HCT116 (cell line): ENCODE data around the gene MAN2B2. TPM values are rescaled to one million over a fixed set of nuclear protein-coding genes. Genes with fewer than 3 reads are reported as not detected.

Source experiments
- ATAC-seq: fragments of 200-7000 bp; cut with Tn5 transposase; 2 replicates; pipeline ENCODE4 v1.9.1; 2020; ENCODE audit warnings: mild to moderate bottlenecking, moderate library complexity
- BruUV-seq: library from RNA; stranded (reverse); fragments of 400-500 nt; replicated peaks from 2 replicates; lab custom pipeline; 2021; lab: Mats Ljungman, UMichigan
- CTCF ChIA-PET: fragments of 300-600 bp; sonication (Branson Sonifier 250); formaldehyde crosslinking; loops from one replicate; lab custom pipeline; 2021; ENCODE audit warnings: antibody characterized with exemption; lab: Charles Lee
- POLR2A ChIA-PET: fragments of 300-600, 350-600 bp; sonication (Branson Sonifier 250); formaldehyde crosslinking; loops from one replicate; lab custom pipeline; 2021; ENCODE audit warnings: antibody characterized with exemption; lab: Charles Lee
- RAD21 ChIA-PET, 2 experiments: fragments of 300-600 bp; sonication (Branson Sonifier 250); formaldehyde crosslinking; loops; one replicate each; lab custom pipeline; 2023; ENCODE audit warnings: low total read pairs in 2 of 2; ENCODE audit not compliant: uncharacterized antibody in 2 of 2, unreplicated experiment in 2 of 2, low non-redundant PET in 1 of 2; lab: Charles Lee
- DNase-seq: peaks from one replicate; pipeline ENCODE4 v3.0.0-alpha.2; 2010; ENCODE audit warnings: low read depth, low spot score
- H2AFZ ChIP-seq: fragments of 200-600 bp; shearing (Covaris generic), sonication (generic); 2 replicates; pipeline ENCODE4 v1.6.1; 2017; ENCODE audit warnings: low read depth, mixed run types, mixed read lengths, antibody characterized with exemption, low read length; ENCODE audit not compliant: poor library complexity, severe bottlenecking
- H3K27ac ChIP-seq: 2 replicates; pipeline ENCODE4 v1.5.1; 2012; ENCODE audit warnings: low read depth, low read length
- H3K27me3 ChIP-seq: fragments of 200-600 bp; sonication (generic); 2 replicates; pipeline ENCODE4 v1.6.1; 2016; ENCODE audit warnings: mixed run types, low read length, mixed read lengths; ENCODE audit not compliant: insufficient read depth
- H3K36me3 ChIP-seq, 2 experiments: fragments of 200-500 bp in 1 of 2; fragments of 200-600 bp in 1 of 2; sonication (Bioruptor generic) in 1 of 2; sonication (generic) in 1 of 2; 2 replicates each; pipeline versions ENCODE4 v1.5.1 to v1.6.1; 2014 to 2016; ENCODE audit warnings: low read length in 2 of 2, inconsistent platforms in 1 of 2, mixed read lengths in 1 of 2, mixed run types in 1 of 2; ENCODE audit not compliant: insufficient read depth in 2 of 2, control insufficient read depth in 1 of 2
- H3K4me1 ChIP-seq, 2 experiments: fragments of 200-600 bp in 1 of 2; sonication (generic) in 1 of 2; 2 replicates each; pipeline versions ENCODE4 v1.5.1 to v1.6.1; 2012 to 2017; ENCODE audit warnings: low read length in 2 of 2, inconsistent platforms in 1 of 2, mild to moderate bottlenecking in 1 of 2, mixed read lengths in 1 of 2, mixed run types in 1 of 2, moderate library complexity in 1 of 2; ENCODE audit not compliant: insufficient read depth in 2 of 2, control insufficient read depth in 1 of 2
- H3K4me2 ChIP-seq: fragments of 200-600 bp; sonication (generic); 2 replicates; pipeline ENCODE4 v1.6.1; 2017; ENCODE audit warnings: mixed run types, low read length, mixed read lengths
- H3K4me3 ChIP-seq, 2 experiments: fragments of 200-600 bp in 1 of 2; sonication (generic) in 1 of 2; replicated peaks in 1 of 2; 2 replicates each; pipeline ENCODE4 v1.5.1; 2011 to 2016; ENCODE audit warnings: low read length in 2 of 2, control low read depth in 1 of 2, low read depth in 1 of 2, mild to moderate bottlenecking in 1 of 2, mixed read lengths in 1 of 2, mixed run types in 1 of 2
- H3K79me2 ChIP-seq: fragments of 200-600 bp; sonication (generic); 2 replicates; pipeline ENCODE4 v1.6.1; 2017; ENCODE audit warnings: mild to moderate bottlenecking, mixed run types, low read length, moderate library complexity, mixed read lengths; ENCODE audit not compliant: insufficient read depth
- H3K9ac ChIP-seq: fragments of 200-600 bp; sonication (generic); 2 replicates; pipeline ENCODE4 v1.6.1; 2016; ENCODE audit warnings: low read length, mixed read lengths
- H3K9me2 ChIP-seq: fragments of 200-600 bp; sonication (generic), shearing (Covaris generic); 2 replicates; pipeline ENCODE4 v1.6.1; 2017; ENCODE audit warnings: mixed run types, mild to moderate bottlenecking, moderate library complexity; ENCODE audit not compliant: insufficient read depth
- H3K9me3 ChIP-seq, 2 experiments: fragments of 200-500 bp in 1 of 2; fragments of 200-600 bp in 1 of 2; sonication (Bioruptor generic) in 1 of 2; sonication (generic) in 1 of 2; 2 replicates each; pipeline ENCODE4 v1.6.1; 2014 to 2017; ENCODE audit warnings: low read length in 2 of 2, mixed read lengths in 2 of 2, inconsistent platforms in 1 of 2, low read depth in 1 of 2, mild to moderate bottlenecking in 1 of 2, mixed run types in 1 of 2, moderate library complexity in 1 of 2; ENCODE audit not compliant: control insufficient read depth in 1 of 2, insufficient read depth in 1 of 2
- H4K20me1 ChIP-seq: fragments of 200-600 bp; sonication (generic), shearing (Covaris generic); 2 replicates; pipeline ENCODE4 v1.6.1; 2017; ENCODE audit warnings: mixed run types, mild to moderate bottlenecking, moderate library complexity; ENCODE audit not compliant: insufficient read depth
- ATF3 ChIP-seq: IDR thresholded peaks from 2 replicates; pipeline ENCODE4 v1.6.1; 2012
- CBX3 ChIP-seq: IDR thresholded peaks from 2 replicates; pipeline ENCODE4 v1.6.1; 2012; ENCODE audit warnings: low read depth
- CEBPB ChIP-seq: IDR thresholded peaks from 2 replicates; pipeline ENCODE4 v1.6.1; 2012; ENCODE audit warnings: low read depth
- CTCF ChIP-seq, 3 experiments: fragments of 200-600 bp in 1 of 3; sonication (generic) in 1 of 3; IDR thresholded peaks in 2 of 3; conservative IDR thresholded peaks in 1 of 3; 2 replicates each; pipeline ENCODE4 v1.5.1; 2012 to 2017; ENCODE audit warnings: low read depth in 2 of 3, low read length in 2 of 3, antibody characterized with exemption in 1 of 3, borderline replicate concordance in 1 of 3, control low read depth in 1 of 3, mild to moderate bottlenecking in 1 of 3, mixed read lengths in 1 of 3, mixed run types in 1 of 3, moderate library complexity in 1 of 3; ENCODE audit not compliant: insufficient read depth in 1 of 3
- ELF1 ChIP-seq: IDR thresholded peaks from 2 replicates; pipeline ENCODE4 v1.6.1; 2012; ENCODE audit warnings: low read depth, borderline replicate concordance
- EZH2 ChIP-seq: fragments of 200-600 bp; sonication (generic); IDR thresholded peaks from 2 replicates; pipeline ENCODE4 v1.6.1; 2017; ENCODE audit warnings: antibody characterized with exemption, mixed run types
- EZH2phosphoT487 ChIP-seq: fragments of 200-600 bp; IDR thresholded peaks from 2 replicates; pipeline ENCODE4 v1.6.1; 2018; ENCODE audit warnings: antibody characterized with exemption, borderline replicate concordance
- JUND ChIP-seq: IDR thresholded peaks from 2 replicates; pipeline ENCODE4 v1.6.1; 2012
- MAX ChIP-seq: IDR thresholded peaks from 2 replicates; pipeline ENCODE4 v1.6.1; 2012
- POLR2A ChIP-seq: IDR thresholded peaks from 2 replicates; pipeline ENCODE4 v1.7.0; 2011; ENCODE audit warnings: borderline replicate concordance; ENCODE audit not compliant: insufficient read depth, insufficient read length; ENCODE audit errors: extremely low read depth
- POLR2AphosphoS5 ChIP-seq: IDR thresholded peaks from 2 replicates; pipeline ENCODE4 v1.6.1; 2011; ENCODE audit warnings: mild to moderate bottlenecking, low read depth, low read length, moderate library complexity
- RAD21 ChIP-seq: IDR thresholded peaks from 2 replicates; pipeline ENCODE4 v1.6.1; 2012; ENCODE audit warnings: low read depth, mild to moderate bottlenecking
- REST ChIP-seq: IDR thresholded peaks from 2 replicates; pipeline ENCODE4 v1.6.1; 2012; ENCODE audit warnings: low read depth
- SP1 ChIP-seq: IDR thresholded peaks from 2 replicates; pipeline ENCODE4 v1.6.1; 2012; ENCODE audit warnings: low read depth
- SRF ChIP-seq: IDR thresholded peaks from 2 replicates; pipeline ENCODE4 v1.6.1; 2012; ENCODE audit warnings: low read depth
- TCF7L2 ChIP-seq: IDR thresholded peaks from 2 replicates; pipeline ENCODE4 v1.7.0; 2011; ENCODE audit warnings: borderline replicate concordance, inconsistent platforms; ENCODE audit not compliant: insufficient read depth, insufficient read length; ENCODE audit errors: extremely low read depth
- YY1 ChIP-seq: IDR thresholded peaks from 2 replicates; pipeline ENCODE4 v1.6.1; 2011; ENCODE audit warnings: low read length, low read depth, moderate library complexity, mild to moderate bottlenecking; ENCODE audit not compliant: insufficient replicate concordance; ENCODE audit errors: extremely low read depth
- ZBTB33 ChIP-seq: IDR thresholded peaks from 2 replicates; pipeline ENCODE4 v1.6.1; 2011; ENCODE audit warnings: mild to moderate bottlenecking, low read length, moderate library complexity; ENCODE audit not compliant: insufficient replicate concordance; ENCODE audit errors: extremely low read depth
- ZNF274 ChIP-seq: fragments of 200-500 bp; sonication (Bioruptor generic); IDR thresholded peaks from 2 replicates; pipeline ENCODE4 v1.6.1; 2014; ENCODE audit warnings: mild to moderate bottlenecking, low read depth, low read length, inconsistent platforms
- intact Hi-C: fragments of 100-400 bp; cut with micrococcal nuclease; formaldehyde crosslinking; loops from 2 replicates; pipeline ENCODE4 v1.10.0; 2022
- total RNA-seq: library from RNA; stranded (reverse); gene quantifications from one replicate; pipeline ENCODE4 v1.2.1, GENCODE V29; 2021; ENCODE audit not compliant: unreplicated experiment

Gene MAN2B2
- total RNA-seq, 1 experiment from 2014 or later, result 18.0 TPM

- BruUV-seq, result no TSS peak
- no peaks in the 10 kb centered on the region for H3K4me1 ChIP-seq
- no peak overlapping the region for H2AFZ ChIP-seq
- no peak overlapping the region for H3K4me3 ChIP-seq
- H3K4me2 ChIP-seq, result no peak overlapping the region
- H3K36me3 ChIP-seq, result no peaks in the 10 kb centered on the region
- intact Hi-C loops, result no loop called here
- H3K9ac ChIP-seq, result no peak overlapping the region
- no peaks in the 10 kb centered on the region for H3K9me3 ChIP-seq
- H3K79me2 ChIP-seq, result no peaks in the 10 kb centered on the region
- no peaks in the 10 kb centered on the region for H3K9me2 ChIP-seq
- CTCF ChIA-PET, result no interaction called here
- POLR2A ChIA-PET, result no interaction called here
- no peaks in the 10 kb centered on the region for H4K20me1 ChIP-seq
- ATAC-seq (no peak), DNase-seq (no peak)
- no peaks in the 10 kb centered on the region for H3K27me3 ChIP-seq
- H3K27ac ChIP-seq, result no peak overlapping the region
- TF ChIP-seq ELF1 (no peak), POLR2A (no peak), CBX3 (no peak), ZBTB33 (no peak), JUND (no peak), ZNF274 (no peak), YY1 (no peak), CTCF (IDR thresholded peaks at IDR 0.05 in 2 of 3, conservative IDR thresholded peaks at IDR 0.05 in 1 of 3; ENCODE audit: borderline replicate concordance in 1 of 3, insufficient read depth in 1 of 3, low read depth in 2 of 3, low read length in 2 of 3) (no peak), MAX (no peak), POLR2AphosphoS5 (no peak), ATF3 (no peak), REST (no peak), CEBPB (no peak), EZH2 (no peak), RAD21 (no peak), SP1 (no peak), TCF7L2 (no peak), SRF (no peak), EZH2phosphoT487 (no peak)
- RAD21 ChIA-PET, result no interaction called here
These were observed 42.9 kb upstream of the MAN2B2 start for GRCh38 chr4:6532102-6532501.
